ENCODE measurements around the gene SMIM3.
"Not testable (repeated sequence)": the region's sequence is repeated elsewhere in the genome, so short reads cannot be mapped to it uniquely, and the experiment has no call there.

Gene SMIM3

DNA sequence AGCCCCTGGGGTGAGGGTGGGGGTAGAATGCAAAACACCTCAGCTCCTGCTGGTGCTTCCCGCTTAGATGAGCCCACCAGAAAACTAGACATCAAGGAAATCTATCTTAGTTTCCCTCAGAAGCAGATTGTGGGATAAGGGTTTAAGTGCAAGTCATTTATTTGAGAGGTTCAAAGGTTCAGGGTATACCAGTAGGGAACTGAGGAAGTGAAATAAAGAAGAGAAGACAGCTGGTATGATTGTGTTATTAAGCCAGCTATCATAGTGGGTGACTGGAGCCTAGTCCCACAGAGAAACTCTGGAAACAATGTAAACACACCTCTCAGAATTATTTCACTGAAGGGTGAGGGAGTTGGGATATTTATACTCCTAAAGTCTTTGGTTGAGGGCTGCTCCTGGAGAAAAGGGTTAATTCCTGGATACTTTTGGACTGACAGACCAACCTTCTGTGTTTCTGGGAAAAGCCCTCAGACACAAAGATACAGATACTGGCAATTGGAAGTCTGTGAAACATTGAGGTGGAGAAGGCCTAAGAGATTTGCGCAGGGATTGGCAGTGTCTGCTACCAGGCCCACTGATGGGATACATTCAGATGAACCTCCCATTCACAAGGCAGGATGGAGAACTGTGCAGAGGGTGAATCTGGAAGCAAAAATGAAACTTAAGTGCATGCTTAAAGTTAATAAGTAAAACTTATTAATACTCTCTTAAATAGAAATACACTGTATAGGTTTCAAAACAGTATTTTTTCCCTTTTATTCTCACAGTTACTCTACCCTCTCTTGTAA is 13.4 kb upstream of the SMIM3 start:
- no peak for DNase-seq (ENCODE audit: low read depth)

DNA sequence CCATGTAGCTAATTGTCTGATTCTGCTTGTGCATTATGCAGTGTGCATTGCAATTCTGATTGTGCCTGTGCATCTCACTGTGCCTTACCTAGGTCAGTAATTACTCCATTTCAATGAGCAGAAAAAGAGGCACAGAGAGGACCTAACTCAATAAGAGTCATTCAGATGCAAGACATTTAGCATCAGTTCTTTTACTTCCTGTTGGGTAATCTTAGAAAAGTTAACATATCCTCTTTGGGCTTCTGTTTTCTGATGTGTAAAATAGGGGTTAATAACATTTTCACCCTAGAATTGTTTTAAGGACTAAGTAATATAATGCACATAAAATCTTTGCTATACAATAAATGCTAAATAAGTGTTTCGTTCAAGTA is 12.8 kb upstream of the SMIM3 start:
- DNase-seq (ENCODE audit: low read depth): no peak

DNA sequence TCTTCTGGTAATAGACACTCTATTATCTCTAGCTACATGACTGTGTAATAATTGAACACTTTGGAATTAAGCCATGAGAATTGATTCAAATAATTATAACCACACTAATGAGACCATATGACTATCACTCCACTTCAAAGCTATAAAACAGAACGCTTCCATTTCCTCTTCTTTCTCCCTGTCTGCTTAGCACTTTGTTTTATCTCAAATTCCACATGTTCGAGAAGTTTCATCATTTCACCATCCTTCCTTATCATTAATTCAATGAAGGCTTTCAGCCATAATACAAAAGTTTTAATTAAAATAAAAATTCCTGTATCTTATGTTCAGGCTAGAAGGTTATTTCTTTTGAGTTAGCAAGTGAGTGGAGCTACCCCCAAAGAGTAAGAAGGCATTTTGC is 12.3 kb upstream of the SMIM3 start:
- DNase-seq (ENCODE audit: low read depth): no peak

DNA sequence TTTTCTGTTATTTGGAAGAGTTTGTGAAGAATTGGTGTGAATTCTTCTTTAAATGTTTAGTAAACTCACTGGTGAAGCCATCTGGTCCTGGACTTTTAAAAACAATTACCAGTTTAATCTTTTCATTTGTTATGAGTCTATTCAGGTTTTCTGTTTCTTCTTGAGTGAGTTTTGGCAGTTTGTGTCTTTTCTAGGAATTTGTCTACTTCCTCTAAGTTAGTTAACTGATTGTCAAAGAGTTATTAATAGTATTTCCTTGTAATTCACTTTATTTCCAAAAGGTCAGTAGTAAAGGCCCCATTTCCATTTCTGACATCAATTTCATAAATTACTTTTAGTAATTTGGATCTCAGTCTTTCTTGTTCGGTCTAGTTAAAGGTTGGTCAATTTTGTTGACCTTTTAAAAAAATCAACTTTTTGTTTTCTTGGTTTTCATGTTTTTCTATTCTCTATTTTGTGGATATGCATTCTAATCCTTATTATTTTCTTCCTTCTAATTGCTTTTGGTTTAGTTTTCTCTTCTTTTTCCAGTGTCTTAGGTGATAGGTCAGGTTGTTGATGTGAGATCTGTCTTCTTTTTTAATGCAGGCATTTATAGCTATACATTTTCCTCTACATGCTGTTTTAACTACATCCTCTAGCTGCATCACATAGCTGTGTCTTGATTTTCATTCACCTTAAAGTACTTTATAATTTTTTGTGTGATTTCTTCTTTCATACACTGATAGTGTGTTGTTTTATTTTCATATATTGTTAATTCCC is 7.3 kb upstream of the SMIM3 start:
- no peak for DNase-seq (ENCODE audit: low read depth)

DNA sequence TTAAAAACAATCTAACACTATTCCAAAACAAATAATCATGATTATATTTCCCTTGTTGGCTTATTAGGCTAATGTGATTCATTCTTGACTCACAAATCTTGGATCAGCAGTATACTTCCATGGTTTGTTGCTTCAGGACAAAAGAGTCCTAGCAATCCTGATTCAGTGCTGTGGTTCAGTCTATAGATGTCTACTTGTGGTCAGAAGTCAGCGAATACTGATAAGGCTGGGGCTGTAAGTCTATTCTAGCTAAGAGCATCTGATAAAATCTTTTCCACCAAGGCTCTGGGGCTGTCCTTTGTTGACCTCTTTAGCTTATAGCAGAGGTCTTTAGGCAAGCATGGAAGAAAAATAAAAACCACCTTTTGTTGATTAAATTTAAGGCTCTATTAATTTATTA is 4.4 kb upstream of the SMIM3 start:
- DNase-seq (ENCODE audit: low read depth): no peak

DNA sequence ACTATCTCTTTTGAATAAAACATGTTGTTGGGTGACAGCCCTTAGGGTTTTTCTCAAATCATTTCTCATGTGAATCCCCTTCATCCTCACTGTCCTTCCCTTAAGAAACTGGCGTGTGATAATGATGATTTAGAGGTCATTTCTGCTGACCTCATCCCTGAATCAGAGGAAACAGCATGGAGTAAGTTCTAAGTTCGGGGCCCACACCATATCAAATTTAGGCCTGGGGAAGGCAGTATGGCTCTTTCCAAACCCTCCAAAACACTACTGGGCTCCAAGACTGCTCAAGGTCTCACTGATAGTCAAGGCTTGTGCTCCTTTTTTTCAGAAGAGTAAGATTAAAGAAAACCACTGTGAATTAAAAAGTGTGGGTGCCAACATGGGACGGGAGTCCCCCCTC is 872 bp upstream of the SMIM3 start:
- no peak for DNase-seq (ENCODE audit: low read depth)

DNA sequence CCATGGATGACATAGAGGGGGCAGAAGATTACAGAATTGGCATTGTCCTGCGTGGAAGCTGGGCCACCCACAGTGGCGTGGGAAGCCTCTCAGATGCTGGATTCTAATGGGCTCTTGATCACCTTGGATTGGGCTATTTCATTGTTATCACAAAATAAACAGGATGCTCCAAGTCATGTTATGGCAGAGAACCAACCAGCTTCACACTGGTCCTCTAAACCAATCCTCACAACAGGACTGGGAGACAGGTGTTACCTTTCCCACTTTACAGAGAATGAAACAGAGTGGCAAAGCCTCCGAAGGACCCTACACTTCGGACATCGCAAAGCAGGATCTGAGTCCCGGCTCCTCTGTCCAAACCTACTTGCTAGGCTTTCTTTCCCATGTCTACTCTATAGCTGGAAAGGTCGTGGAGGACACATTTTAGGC is 455 bp upstream of the SMIM3 start:
- no peak for DNase-seq (ENCODE audit: low read depth)

DNA sequence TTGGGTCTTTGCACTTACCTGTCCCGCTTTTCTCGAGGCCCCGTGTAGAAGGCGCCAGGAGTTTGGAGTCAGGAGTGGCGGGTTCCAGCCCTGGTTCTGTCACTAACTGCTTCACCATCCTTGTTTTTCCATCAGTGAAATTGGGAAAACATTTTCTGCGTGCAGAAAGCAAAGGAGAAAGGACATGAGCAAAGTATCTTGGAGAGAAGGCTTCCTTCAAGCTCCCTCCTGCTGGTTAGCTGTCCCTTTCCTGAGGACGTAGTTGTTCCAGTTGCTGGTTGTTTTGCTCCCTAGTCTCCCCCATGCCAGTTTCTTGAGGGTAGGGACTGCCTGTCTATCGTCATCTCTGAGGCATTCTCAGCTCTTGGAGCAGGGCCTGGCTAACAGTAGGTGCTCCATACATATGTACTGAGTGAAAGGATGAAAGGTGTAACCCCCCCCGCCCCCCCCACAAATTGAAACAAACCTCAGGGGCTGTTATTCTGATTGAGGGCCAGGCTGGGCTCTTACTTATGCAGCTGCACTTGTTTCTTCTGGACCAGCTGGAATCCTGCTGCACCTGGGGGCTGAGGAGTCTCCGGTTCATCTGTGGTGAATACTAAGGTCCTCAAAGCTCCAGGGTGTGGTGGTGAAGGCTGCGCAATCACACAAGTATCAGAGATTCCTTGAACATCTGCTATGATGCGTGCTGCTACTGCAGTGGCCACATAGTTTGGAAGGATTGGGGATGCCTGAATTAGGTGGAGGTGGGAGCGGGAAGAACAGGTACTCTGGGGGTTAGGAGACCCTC is 1.0 kb downstream of the SMIM3 start:
- no peak for DNase-seq (ENCODE audit: low read depth)

DNA sequence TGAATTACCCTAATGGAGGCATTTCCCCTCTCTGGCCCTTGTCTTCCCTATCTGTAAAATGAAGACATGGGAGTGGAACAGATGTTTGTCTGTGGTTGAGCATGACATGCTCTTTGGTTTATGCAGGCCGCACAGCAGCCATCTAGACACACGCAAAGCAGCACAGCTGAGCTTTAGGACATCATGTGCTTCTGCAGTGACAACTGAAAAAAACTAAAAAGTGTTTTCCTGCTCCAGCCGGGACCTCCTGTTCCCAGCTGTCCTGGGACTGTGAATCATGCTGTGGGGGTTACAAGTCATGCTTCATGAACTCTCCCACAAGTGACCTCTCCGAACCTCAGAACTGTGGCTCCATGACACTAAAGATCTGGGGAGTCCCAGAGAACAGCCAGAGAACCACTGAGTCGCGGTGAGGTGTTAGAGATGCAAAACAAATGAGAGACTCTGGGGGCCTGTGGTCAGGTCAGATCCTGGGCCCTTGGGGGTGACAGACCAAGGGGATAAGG is 1.7 kb downstream of the SMIM3 start:
- no peak for DNase-seq (ENCODE audit: low read depth)

DNA sequence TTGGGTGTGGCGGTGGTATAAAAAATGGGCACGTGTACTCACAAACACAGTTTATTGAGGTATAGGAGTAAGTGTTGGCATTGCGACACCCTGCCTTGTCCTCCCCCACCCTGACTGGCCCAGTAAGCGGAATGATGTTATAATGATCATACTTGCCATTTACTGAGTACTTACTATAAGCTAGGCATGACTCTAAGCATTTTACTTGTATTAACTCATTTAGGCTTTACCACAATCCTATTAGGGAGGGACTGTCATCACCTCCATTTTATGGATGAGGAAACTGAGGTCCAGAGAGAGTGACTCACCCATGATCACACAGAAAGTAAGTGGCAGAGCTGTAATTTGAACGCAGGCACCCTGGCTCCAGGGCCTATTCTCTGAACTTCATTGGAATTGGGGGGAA is 2.3 kb downstream of the SMIM3 start:
- no peak for DNase-seq (ENCODE audit: low read depth)

DNA sequence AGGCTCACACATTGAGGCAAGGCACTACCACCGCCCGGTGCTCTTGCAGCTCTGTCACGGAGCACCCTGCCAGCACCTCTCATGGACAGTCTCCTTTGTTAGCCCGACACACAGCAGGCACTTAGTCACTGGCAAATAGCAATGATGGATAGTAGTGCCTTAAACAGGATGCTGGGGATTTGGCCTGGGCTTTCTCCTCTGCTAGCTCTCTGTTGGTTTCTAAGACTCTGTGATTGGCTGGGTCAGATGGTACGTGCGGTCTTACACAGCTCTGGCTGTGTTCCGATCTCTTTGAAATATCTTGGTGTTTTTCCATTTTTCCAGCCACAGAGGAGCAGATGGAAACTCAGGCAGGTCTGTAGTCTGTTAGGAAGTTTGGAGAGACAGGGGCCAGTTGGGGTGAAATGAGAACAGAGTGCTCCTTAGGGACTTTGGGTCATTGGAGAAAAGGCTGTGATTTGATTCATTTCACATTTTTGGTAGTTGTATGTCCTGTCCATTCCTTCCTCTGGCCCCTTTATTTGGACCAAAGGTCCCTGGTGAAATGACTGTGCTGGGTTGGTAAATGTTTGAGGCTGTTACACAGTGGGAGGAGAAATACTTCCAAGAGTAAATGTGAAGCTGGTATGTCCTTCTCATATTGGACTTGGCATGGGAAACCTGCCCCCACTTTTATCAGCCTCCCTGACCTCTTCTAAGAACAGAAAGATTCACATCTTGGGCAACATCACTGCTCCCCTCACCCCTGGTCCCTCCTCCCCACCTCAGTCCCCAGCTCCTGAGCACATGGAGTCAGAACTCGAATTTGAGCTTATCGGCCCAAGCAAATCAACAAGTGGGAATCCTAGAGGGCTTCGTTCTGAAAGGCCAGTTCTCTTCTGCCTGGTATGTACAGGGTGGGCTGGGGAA is 3.4 kb downstream of the SMIM3 start:
- no peak for DNase-seq (ENCODE audit: low read depth)

DNA sequence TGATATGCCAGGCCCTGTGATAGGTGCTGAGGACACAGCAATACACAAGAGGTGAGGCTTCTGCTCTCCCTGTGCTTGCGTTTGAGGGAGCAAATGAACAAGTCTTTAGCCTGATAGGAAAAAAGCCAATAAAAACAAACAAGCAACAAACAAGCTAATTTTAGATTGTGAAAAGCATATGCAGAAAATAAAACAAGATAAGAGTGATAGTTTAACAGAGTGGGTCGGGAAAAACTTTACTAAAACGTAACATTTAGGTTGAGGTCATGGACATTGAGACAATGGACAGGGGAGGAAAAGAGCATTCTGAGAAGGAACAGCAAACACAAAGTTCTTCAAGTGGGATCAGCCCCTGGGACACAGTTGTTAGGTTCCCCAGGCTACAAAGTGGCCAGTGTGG is 4.3 kb downstream of the SMIM3 start:
- DNase-seq (ENCODE audit: low read depth): no peak

DNA sequence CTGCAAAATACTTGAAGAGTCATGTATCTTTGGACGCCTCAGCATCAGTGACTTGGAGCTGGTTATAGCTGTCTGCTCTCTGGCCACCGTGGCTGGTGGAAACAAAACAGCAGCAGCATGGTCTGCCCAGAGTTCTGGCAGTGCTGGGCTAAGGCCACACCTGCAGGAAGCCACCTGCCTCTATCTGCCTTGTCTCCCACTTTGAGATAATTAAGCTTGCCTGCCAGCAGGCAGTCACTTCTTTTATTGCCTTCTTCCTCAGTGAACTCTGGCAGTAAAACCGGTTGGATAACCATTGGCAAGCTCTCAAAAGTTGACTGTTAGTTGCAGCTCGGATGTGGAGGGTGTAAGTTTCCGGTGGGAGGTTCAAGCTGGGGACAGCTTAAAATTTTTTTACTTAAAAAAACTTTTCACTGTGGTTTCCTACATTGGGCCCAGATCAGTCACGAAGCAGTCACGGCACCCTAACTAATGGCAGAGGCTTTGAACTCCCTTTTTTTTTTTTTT is 4.9 kb downstream of the SMIM3 start:
- peak; percentile 46 for DNase-seq (ENCODE audit: low read depth)

DNA sequence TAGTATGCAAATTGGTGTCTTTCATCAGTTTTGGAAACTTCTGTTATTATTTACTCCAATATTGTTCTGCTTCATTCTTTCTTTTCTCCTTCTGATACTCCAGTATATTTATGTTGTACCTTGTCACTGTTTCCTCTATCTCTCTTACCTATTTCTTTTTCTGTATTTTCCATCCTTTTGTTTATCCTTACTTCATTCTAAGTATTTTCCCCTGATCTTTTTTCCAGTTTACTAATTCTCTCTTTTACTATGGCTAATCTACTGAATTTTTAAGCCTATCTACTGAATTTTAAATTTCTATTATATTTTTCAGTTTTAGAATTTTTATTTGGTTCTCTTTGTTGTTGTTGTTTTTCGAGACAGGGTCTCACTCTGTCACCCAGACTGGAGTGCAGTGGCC is 7.4 kb downstream of the SMIM3 start:
- no peak for DNase-seq (ENCODE audit: low read depth)

DNA sequence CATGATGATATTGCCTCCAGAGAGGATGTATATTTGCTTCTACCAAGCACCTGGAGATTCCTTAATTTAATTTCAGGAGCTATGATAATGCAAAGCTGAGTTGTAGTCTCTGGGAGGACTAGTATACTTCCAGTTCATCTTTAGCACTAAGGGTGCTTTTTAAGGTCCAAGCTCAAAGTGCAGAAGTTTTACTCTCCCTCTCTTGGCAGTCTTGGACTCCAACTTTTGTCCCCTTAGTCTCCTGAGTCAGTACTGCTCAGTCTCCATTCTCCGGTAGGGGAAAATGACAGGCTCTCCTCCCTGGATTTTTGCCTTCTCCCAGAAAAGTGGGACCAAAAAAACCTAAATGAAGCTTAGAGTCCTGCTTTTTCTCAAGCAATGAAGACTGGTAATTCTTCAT is 8.3 kb downstream of the SMIM3 start:
- no peak for DNase-seq (ENCODE audit: low read depth)

DNA sequence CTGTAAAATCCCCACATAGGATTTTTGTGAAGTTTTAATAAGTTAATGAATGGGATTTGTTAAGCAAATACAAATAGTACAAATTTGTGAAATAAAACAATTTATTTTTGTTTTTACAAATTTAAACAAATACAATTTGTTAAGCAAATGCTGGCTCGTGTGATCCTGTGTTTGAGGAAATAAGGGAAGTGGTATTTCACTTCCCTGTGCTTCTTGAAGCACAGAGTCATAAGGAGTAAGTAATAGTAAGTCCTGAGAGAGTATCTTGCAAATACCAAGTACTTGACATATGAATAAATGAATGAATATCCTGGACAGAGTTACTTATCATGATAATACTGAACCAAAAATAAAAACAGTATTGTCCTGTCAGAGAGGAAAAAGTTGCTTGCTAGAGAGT is 9.1 kb downstream of the SMIM3 start:
- no peak for DNase-seq (ENCODE audit: low read depth)

DNA sequence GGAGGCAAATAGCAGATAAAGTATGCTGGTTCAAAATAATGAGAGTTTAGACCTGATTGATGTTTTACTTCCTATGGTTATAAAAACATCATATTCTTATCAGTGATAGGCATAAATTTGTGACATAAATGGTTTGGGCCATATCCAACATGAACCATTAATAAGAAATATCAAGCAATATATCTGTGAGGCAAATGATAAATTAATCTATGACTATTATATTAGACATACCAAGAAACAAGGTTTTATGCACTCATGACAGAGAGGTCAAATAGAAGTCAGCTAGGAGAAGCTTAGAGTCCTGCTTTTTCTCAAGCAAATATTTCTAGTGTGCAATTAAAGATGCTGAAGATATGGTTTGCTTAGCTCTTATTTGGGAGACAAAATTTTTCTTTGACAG is 10.4 kb downstream of the SMIM3 start:
- DNase-seq (ENCODE audit: low read depth): no peak

DNA sequence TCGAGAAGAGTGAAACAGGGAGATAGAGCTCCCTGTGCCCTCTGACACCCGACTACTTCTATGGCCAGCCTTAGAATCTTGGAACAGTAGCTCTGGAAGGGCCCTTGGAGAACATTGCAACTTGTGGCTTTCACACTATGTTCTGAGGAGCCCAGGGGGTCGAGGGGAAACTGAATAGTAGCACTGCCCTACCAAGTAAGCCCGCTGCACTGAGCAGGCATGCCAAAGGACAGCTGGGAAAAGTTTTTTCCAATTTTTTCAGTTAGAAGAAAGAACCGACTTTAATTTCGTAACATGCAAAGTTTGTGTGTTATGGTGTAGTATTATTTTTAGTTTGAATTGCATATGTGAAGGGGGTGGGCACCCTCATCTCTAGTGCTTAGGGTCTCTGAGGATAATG is 10.9 kb downstream of the SMIM3 start:
- DNase-seq (ENCODE audit: low read depth): no peak

DNA sequence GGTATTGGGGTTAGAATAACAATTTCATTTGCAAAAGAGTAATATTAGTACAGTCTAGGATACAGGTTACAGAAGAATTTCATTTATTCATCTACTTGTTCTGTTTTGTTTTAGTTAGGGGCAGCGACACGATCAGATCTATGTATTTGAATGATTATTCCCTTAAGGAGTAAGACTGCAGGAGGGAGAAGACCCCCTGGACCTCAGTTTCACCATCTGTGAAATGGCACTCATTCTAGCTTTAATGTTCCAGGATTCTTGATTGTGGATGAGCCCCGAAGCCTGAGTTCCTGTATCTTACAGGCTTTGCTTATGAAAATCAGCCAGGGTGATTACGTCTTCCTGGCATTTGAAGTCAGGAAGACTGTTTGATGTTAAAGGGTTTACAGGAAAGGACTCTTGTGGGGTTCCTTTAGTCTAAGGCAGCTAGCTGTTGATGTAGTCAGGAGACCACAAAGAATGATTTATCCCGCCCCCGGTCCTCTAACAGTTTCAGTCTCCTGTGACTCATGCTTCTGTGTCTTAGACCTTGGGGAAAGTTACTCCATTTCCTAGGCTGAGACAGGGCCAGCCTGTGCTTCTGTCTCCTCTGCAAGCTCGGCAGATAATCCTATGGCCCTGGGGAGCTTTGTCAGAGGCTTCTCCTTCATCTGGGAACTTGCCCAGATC is 11.5 kb downstream of the SMIM3 start:
- DNase-seq (ENCODE audit: low read depth): peak; percentile 51

DNA sequence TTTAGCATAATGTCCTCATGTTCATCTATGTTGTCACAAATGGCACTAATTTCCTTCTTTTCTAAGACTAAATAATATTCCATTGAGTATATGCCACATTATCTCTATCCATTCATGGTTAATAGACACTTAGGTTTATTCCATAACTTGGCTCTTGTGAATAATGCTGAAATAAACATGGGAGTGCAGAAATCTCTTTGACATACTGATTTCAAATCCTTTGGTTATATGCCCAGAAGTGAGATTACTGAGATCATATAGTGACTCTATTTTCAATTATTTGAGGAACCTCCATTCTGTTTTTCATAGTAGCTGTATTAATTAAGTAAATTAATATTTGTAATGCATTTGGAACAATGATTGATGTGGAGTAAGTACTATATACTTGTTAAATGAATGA is 13.0 kb downstream of the SMIM3 start:
- DNase-seq (ENCODE audit: low read depth): no peak

DNA sequence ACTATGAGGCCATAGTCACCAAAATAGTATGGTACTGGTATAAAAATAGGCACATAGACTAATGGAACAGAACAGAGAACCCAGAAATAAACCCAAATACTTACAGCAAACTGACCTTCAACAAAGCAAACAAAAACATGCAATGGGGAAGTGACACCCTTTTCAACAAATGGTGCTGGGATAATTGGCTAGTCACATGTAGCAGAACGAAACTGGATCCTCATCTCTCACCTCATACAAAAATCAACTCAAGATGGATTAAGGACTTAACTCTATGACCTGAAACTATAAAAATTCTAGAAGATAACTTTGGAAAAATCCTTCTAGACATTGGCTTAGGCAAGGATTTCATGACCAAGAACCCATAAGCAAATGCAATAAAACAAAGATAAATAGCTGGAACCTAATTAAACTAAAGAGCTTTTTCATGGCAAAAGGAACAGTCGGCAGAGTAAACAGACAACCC is 14.9 kb downstream of the SMIM3 start:
- DNase-seq (ENCODE audit: low read depth): not testable (repeated sequence)

All from activated T-helper 9 cell treated with anti-CD3 and anti-CD28 coated beads, Interleukin-2, amount 50 U/mL, for 16 hours (primary cell).